GM12891 (cell line): ENCODE measurements around the gene SPRY2.

Experiments used
- POLR2A ChIP-seq: IDR thresholded peaks from 2 replicates; pipeline ENCODE4 v1.6.1; 2011; ENCODE audit warnings: low read depth, low read length, control low read depth
- POLR2AphosphoS5 ChIP-seq: IDR thresholded peaks from 2 replicates; pipeline ENCODE4 v1.6.1; 2011; ENCODE audit warnings: low read depth, low read length, control low read depth
- POU2F2 ChIP-seq: IDR thresholded peaks from 2 replicates; pipeline ENCODE4 v1.6.1; 2011; ENCODE audit warnings: low read depth, mild to moderate bottlenecking, control low read depth, low read length, moderate library complexity
- SPI1 ChIP-seq: IDR thresholded peaks from 2 replicates; pipeline ENCODE4 v1.6.1; 2011; ENCODE audit warnings: low read depth, low read length, control low read depth
- TAF1 ChIP-seq: IDR thresholded peaks from 2 replicates; pipeline ENCODE4 v1.6.1; 2011; ENCODE audit warnings: low read depth, low read length, control low read depth

DNA sequence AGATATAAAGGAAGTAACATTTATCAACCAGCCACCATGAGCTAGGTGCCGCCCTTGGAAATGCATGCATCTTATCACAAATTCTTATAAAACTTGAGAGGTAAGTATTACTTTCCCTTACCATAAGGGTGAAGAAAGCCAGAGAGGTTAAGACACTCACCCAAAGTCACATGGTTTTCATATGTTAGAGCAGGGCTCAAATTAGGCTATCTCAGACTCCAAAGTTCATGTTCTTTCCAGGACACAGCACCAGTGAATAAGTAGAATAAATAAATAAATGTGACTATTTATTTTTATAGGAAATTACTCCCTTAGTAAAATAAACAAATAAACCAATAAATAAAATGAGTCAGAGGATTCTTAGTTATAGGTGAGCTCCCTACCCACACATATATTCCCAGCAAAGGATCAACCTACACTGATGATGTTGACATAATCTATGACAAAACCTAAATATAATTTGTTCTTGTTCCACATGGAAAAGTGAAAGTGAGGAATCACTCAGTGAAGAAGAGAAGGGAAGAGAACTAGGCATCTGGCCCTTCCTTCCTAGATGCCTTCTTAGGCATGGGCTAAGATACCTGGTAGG, 27.2 kb downstream of the SPRY2 start:
- TF ChIP-seq POLR2AphosphoS5 (no peak), POLR2A (no peak), TAF1 (no peak), SPI1 (no peak), POU2F2 (no peak)
